ENCODE results near the gene KRT2.

The KRT2 gene

DNA sequence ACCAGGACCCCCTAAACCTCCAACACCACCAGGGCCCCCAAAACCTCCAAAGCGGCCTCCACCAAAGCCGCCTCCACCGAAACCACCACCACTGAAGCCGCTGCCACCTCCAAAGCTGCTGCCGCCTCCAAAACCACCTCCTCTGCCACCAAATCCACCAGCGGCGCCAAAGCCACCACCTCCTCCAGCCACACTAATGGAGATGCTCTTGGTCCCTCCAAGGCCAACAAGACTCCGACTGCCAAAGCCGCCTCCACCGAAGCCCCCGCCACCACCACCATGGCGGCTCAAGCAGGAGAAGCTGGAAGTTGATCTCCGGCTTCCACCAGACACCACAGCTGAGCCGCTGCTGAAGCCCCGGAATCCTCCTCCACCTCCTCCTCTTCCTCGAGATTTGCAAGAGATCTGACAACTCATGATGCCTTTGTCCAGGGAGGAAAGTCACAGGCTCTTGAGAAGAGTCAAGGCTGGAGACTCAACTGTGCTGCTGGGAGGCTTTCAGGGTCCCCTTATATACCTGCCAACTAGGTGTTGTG lies at the start of gene KRT2:
Gene KRT2, minus strand, starts transcription at position 486 of the 536 bp plus-strand sequence. Its CDS starts 69 bp downstream, at position 417.
- DNase-seq (ENCODE audit: low read depth): no peak
- TF ChIP-seq, protein P1, sequence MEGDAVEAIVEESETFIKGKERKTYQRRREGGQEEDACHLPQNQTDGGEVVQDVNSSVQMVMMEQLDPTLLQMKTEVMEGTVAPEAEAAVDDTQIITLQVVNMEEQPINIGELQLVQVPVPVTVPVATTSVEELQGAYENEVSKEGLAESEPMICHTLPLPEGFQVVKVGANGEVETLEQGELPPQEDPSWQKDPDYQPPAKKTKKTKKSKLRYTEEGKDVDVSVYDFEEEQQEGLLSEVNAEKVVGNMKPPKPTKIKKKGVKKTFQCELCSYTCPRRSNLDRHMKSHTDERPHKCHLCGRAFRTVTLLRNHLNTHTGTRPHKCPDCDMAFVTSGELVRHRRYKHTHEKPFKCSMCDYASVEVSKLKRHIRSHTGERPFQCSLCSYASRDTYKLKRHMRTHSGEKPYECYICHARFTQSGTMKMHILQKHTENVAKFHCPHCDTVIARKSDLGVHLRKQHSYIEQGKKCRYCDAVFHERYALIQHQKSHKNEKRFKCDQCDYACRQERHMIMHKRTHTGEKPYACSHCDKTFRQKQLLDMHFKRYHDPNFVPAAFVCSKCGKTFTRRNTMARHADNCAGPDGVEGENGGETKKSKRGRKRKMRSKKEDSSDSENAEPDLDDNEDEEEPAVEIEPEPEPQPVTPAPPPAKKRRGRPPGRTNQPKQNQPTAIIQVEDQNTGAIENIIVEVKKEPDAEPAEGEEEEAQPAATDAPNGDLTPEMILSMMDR (conservative IDR thresholded peaks at IDR 0.05; ENCODE audit: low read length): no peak
- H3K4me3 ChIP-seq (ENCODE audit: low read length): no peak within 1 kb of the TSS

DNA sequence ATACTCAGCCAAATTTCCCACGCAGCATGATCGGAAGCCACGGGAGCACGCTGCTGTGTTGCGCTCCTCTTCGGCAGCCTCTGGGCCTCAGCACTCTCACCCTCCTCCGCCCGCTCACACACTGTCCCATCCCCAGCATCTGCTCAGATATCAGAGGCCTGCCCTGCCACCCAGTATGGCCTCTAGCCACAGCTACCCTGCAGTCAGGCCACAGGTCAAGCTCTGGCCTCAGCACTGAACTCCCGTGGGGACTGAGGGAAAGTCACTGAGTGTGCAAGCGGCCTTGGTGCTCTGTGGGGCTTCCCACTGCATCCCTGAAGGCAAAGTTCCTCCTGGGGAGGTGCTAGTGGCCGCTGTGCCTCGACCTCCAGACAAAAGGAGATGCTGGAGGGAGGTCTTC lies 49.3 kb upstream of the KRT2 start:
- no peak overlapping the region for H3K4me3 ChIP-seq (ENCODE audit: low read length)
- DNase-seq (ENCODE audit: low read depth): no peak
- TF ChIP-seq, protein P1 (conservative IDR thresholded peaks at IDR 0.05; ENCODE audit: low read length): no peak

DNA sequence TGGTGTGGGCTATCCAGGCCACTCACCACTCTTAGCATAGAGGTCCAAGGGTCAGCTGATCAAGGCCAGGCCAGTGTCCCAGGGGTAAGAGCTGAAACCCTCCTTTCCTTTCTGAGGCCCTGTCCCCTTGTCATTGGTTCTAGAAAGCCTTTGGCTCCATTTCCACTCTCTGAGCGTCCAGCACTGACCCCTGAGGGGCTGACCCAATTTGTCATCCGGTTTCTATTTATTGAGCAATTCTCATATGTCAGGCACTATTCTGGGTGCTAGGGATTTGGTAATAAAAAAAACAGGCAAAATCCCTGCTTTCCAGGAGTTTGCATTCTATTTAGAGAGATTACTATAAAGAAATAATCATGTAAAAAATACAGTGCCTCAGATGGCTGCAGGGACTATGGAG lies 47.9 kb upstream of the KRT2 start:
- TF ChIP-seq, protein P1 (conservative IDR thresholded peaks at IDR 0.05; ENCODE audit: low read length): no peak
- no peak for DNase-seq (ENCODE audit: low read depth)
- H3K4me3 ChIP-seq (ENCODE audit: low read length): no peak overlapping the region

DNA sequence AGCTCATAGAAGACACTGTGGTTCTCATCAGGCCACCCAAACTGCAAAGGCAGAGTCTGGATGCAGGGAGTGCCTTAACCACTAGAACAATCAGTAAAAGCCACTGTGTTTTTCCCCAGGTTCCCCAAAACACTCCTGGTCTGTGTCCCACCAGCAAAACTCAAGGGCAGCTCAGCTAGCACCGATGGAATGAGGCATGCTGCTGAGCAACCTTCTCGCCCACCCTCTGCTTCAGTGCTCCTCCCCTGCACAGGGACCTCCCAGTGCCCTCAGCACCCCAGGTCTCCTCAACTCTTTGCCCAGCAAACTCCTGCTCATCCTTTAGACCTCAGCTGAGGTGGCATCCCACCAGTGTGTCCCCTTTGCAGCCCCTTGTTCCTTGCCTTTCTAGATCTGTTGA lies 47.4 kb upstream of the KRT2 start:
- DNase-seq (ENCODE audit: low read depth): no peak
- H3K4me3 ChIP-seq (ENCODE audit: low read length): no peak overlapping the region
- TF ChIP-seq, protein P1 (conservative IDR thresholded peaks at IDR 0.05; ENCODE audit: low read length): no peak

DNA sequence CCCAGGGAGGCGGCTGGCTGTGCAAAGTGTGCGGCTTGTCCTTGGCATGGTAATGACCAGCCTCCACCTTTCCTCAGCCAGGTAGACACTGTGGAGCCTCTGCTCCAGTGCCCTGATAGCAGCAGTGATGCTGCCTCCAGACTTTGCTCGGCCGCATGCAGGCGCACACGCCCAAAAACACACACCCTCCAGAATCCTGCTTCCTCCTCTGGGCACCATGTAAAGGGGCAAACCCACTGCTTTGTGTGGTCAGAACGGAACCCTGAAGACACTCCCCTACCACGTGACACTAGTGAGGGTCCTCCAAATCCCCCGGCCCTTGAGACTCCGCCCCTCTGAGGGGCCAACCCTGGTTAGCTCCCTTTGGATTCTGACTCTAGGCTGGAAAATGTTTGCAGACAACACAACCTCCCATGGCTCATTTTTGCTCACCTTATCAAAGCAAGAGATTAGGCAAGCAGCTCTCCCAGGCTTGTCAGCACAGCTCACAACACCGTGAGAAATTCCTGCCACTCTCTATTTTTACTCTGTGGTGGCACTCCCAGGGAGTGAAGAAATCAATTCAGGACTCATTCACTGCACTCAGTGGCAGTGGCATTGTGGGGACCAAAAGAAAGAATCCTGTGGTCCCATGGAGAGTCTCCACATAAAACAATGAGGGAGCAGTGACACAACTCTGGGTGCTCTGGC lies 46.8 kb upstream of the KRT2 start:
- H3K4me3 ChIP-seq (ENCODE audit: low read length): no peak overlapping the region
- no peak for DNase-seq (ENCODE audit: low read depth)
- TF ChIP-seq, protein P1 (conservative IDR thresholded peaks at IDR 0.05; ENCODE audit: low read length): no peak

DNA sequence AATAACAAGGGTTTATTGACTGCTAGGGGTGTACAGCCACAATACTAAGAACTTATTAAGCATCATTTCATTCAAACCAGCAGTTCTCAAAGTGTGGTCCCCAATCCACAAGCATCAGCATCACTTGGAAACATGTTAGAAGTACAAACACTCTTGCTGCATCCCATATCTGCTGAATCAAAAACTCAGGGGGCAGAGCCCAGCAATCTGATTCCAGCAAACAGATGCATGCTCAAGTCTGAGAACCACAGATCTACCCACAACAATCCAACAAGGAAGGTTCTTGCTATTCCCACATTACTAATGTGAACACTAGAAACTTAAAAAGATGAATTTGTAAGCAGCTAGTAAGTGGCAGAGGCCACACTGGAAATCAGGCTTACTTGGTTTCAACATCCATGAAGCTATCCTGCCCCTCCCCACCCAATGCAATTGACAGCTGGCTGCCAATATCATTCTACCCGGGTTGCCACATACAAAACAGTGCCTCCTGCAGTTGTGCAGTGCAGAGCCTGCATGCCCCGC lies 45.1 kb upstream of the KRT2 start:
- no peak overlapping the region for H3K4me3 ChIP-seq (ENCODE audit: low read length)
- no peak for DNase-seq (ENCODE audit: low read depth)
- TF ChIP-seq, protein P1 (conservative IDR thresholded peaks at IDR 0.05; ENCODE audit: low read length): no peak

DNA sequence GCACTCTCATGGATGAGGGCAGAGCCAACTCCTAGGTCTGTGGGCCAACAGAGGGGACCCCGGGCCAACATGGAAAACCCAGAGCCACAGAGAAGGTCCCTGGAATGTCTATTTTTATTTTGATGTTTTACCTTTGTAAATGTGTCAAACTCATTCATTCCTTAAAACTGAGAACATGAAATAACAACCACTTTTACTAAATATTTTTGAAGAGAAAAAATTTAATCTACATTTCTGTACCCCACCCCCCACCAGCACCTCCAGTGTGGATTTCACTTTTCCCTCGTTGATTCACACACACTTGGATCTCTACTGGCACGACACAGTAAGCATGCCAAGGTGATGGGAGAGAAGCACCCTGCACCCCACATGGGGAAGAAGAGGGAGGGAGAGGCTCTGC lies 44.6 kb upstream of the KRT2 start:
- TF ChIP-seq, protein P1 (conservative IDR thresholded peaks at IDR 0.05; ENCODE audit: low read length): no peak
- DNase-seq (ENCODE audit: low read depth): no peak
- H3K4me3 ChIP-seq (ENCODE audit: low read length): no peak overlapping the region
